Cardiac fibroblast (primary cell): Measurements from ENCODE around the gene CRAT.
A peak's percentile ranks its signal among the peaks of the same experiment; 100 is the strongest.

ENCODE experiments used
- DNase-seq, 2 donors: peaks; one replicate each; pipeline versions ENCODE4 v3.0.0 to v3.0.0-alpha.2; 2010; ENCODE audit warnings: low read depth in 2 of 2
- H3K4me3 ChIP-seq, 2 donors: replicated peaks in 1 of 2; 1 replicate in 1 of 2; 2 replicates in 1 of 2; pipeline ENCODE4 v1.5.1; 2011; ENCODE audit warnings: low read depth in 2 of 2, low read length in 2 of 2, mild to moderate bottlenecking in 2 of 2, moderate library complexity in 1 of 2
- TF ChIP-seq, protein P1 (sequence below): IDR thresholded peaks from one replicate; pipeline ENCODE4 v1.5.1; 2011; ENCODE audit warnings: low read depth, mild to moderate bottlenecking, low read length, inconsistent platforms

CRAT gene

GRCh38 chr9:129149442-129149841 is 38.8 kb upstream of the CRAT start:
- TF ChIP-seq, protein P1, sequence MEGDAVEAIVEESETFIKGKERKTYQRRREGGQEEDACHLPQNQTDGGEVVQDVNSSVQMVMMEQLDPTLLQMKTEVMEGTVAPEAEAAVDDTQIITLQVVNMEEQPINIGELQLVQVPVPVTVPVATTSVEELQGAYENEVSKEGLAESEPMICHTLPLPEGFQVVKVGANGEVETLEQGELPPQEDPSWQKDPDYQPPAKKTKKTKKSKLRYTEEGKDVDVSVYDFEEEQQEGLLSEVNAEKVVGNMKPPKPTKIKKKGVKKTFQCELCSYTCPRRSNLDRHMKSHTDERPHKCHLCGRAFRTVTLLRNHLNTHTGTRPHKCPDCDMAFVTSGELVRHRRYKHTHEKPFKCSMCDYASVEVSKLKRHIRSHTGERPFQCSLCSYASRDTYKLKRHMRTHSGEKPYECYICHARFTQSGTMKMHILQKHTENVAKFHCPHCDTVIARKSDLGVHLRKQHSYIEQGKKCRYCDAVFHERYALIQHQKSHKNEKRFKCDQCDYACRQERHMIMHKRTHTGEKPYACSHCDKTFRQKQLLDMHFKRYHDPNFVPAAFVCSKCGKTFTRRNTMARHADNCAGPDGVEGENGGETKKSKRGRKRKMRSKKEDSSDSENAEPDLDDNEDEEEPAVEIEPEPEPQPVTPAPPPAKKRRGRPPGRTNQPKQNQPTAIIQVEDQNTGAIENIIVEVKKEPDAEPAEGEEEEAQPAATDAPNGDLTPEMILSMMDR = no peak
- DNase-seq = no peak
- H3K4me3 ChIP-seq = no peak overlapping the region

DNA sequence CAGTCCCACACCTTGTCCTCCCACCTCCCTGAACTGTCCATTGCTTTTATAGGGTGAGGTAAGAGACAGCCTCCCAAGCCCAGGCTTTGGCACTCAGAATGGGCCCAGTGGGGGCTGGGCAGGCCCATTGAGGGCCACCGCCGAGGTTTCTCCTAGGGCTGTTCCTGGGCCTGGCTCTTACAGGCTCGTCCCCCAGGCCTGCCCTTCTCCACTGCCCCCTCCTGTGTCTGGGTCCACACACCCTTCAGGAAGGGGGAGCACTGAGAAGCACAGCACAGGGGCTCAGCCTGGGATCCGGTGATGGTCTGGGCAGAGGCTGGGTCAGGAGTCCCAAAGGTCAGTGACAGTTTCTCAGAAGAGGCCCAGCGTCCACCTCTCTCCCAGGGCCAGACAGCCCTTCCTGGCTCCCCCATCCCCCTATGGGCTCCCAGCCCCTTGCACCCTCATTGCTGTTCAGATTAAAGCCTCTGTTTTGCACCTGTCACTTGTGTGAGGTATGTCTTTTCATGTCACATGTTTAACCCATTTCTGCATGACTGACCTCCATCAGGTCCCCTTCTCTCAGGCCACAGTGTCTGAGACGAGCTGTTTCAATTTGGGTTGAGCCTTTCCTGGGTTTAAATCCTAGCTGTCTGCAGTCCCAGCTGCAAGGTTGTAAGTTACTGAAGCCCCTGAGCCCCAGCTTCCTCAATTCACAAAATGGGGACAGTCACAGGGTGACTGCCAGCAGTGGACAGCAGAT is 38.0 kb upstream of the CRAT start:
- H3K4me3 ChIP-seq = no peak overlapping the region
- DNase-seq = no peak
- TF ChIP-seq, protein P1 = no peak

GRCh38 chr9:129146441-129146941 is 35.9 kb upstream of the CRAT start:
- TF ChIP-seq, protein P1 = no peak
- peak in 1 of 2 donors; percentile 77 for DNase-seq
- no peak overlapping the region for H3K4me3 ChIP-seq

- TF ChIP-seq, protein P1 = no peak
- peak; percentile 90 to 98 for DNase-seq
- H3K4me3 ChIP-seq = no peak overlapping the region
Measured at GRCh38 chr9:129145841-129146292, 35.3 kb upstream of the CRAT start.

GRCh38 chr9:129145316-129145715 is 34.7 kb upstream of the CRAT start:
- TF ChIP-seq, protein P1 = no peak
- H3K4me3 ChIP-seq = no peak overlapping the region
- peak; percentile 38 to 59 for DNase-seq

GRCh38 chr9:129143031-129143927 is 32.7 kb upstream of the CRAT start:
- peak; percentile 96 to 99 for DNase-seq
- TF ChIP-seq, protein P1 = peak; percentile 98
- peak overlapping the region; percentile 4 to 46 for H3K4me3 ChIP-seq
